Left ventricle myocardium inferior (tissue), 1 donor: ENCODE results near the gene SPTBN1. TPM values are rescaled to one million over a fixed set of nuclear protein-coding genes. Genes with fewer than 3 reads are reported as not detected.
A peak's percentile ranks its signal among the peaks of the same experiment; 100 is the strongest.

Experiments
- DNase-seq: peaks from one replicate; pipeline ENCODE4 v3.0.0-alpha.2; 2020
- H3K27ac ChIP-seq: fragments of 200-600 bp; replicated peaks from 2 replicates; pipeline ENCODE4 v1.8.0; 2021
- H3K27me3 ChIP-seq: fragments of 200-600 bp; 2 replicates; pipeline ENCODE4 v1.8.0; 2021; ENCODE audit warnings: low read depth
- H3K36me3 ChIP-seq: fragments of 200-600 bp; 2 replicates; pipeline ENCODE4 v1.8.0; 2021
- H3K4me1 ChIP-seq: fragments of 200-600 bp; 2 replicates; pipeline ENCODE4 v1.8.0; 2021
- H3K4me3 ChIP-seq: fragments of 200-600 bp; 2 replicates; pipeline ENCODE4 v1.8.0; 2021; ENCODE audit warnings: mild to moderate bottlenecking, moderate library complexity
- H3K9me3 ChIP-seq: fragments of 200-600 bp; replicated peaks from 2 replicates; pipeline ENCODE4 v1.8.0; 2021
- CTCF ChIP-seq: fragments of 200-600 bp; IDR thresholded peaks from 2 replicates; pipeline ENCODE4 v1.8.0; 2021; ENCODE audit warnings: antibody characterized with exemption, mild to moderate bottlenecking, borderline replicate concordance
- intact Hi-C: fragments of 100-400 bp; cut with micrococcal nuclease; formaldehyde crosslinking; loops from one replicate; pipeline ENCODE4 v1.11.0; 2022
- total RNA-seq: library from RNA; stranded (reverse); fragmentation: NEBNext Ultra II Directional; extraction: Animal tissue kit (Norgen Biotek cat#: 25700); gene quantifications from one replicate; pipeline ENCODE4 v1.2.1, GENCODE V29; 2021
- donor health status: DM: no; HTN: yes; CAD: no; lungs with severe emphysema.

SPTBN1 gene
- total RNA-seq, 1 donor from 2014 or later, result 484 TPM

- DNase-seq, result no peak
- H3K4me3 ChIP-seq, result no peak overlapping the region
- peak overlapping the region; percentile 54 for H3K27ac ChIP-seq
- H3K27me3 ChIP-seq, result no peaks in the 10 kb centered on the region
- intact Hi-C loops, result no loop called here
- H3K9me3 ChIP-seq, result no peaks in the 10 kb centered on the region
- H3K4me1 ChIP-seq, result peaks cover 69% of the 10 kb centered on the region
- peaks cover 100% of the 10 kb centered on the region for H3K36me3 ChIP-seq
- TF ChIP-seq CTCF, result no peak
Observed at GRCh38 chr2:54656863-54657262, 200.7 kb downstream of the SPTBN1 start.

- Histone ChIP-seq H3K9me3 (no peaks in the 10 kb centered on the region), H3K4me1 (peaks cover 66% of the 10 kb centered on the region), H3K36me3 (peaks cover 100% of the 10 kb centered on the region), H3K4me3 (no peak overlapping the region), H3K27ac (peak overlapping the region; percentile 54), H3K27me3 (no peaks in the 10 kb centered on the region)
- peak; percentile 68 for TF ChIP-seq CTCF
- DNase-seq, result peak; percentile 59
- intact Hi-C loops, result no loop called here
Observed at GRCh38 chr2:54657664-54658083, 201.5 kb downstream of the SPTBN1 start.

- DNase-seq, result no peak
- Histone ChIP-seq H3K36me3 (peaks cover 100% of the 10 kb centered on the region), H3K27ac (peak overlapping the region; percentile 54), H3K4me3 (no peak overlapping the region), H3K27me3 (no peaks in the 10 kb centered on the region), H3K4me1 (peaks cover 67% of the 10 kb centered on the region), H3K9me3 (no peaks in the 10 kb centered on the region)
- intact Hi-C loops, result no loop called here
- TF ChIP-seq CTCF, result no peak
Observed at GRCh38 chr2:54658564-54659071, 202.5 kb downstream of the SPTBN1 start.

- Histone ChIP-seq H3K27ac (peak overlapping the region; percentile 54), H3K27me3 (no peaks in the 10 kb centered on the region), H3K9me3 (no peaks in the 10 kb centered on the region), H3K4me3 (no peak overlapping the region), H3K36me3 (peaks cover 100% of the 10 kb centered on the region), H3K4me1 (peaks cover 73% of the 10 kb centered on the region)
- no peak for TF ChIP-seq CTCF
- no peak for DNase-seq
- intact Hi-C loops, result no loop called here
Observed at GRCh38 chr2:54659527-54659926, 203.4 kb downstream of the SPTBN1 start.

GRCh38 chr2:54660752-54661151 is 204.6 kb downstream of the SPTBN1 start:
- H3K36me3 ChIP-seq, result peaks cover 100% of the 10 kb centered on the region
- peaks cover 76% of the 10 kb centered on the region for H3K4me1 ChIP-seq

More at GRCh38 chr2:54660752-54661151, 204.6 kb downstream of the SPTBN1 start:
- Histone ChIP-seq H3K4me3 (no peak overlapping the region), H3K27me3 (no peaks in the 10 kb centered on the region), H3K27ac (peak overlapping the region; percentile 54), H3K9me3 (no peaks in the 10 kb centered on the region)
- peak; percentile 45 for TF ChIP-seq CTCF
- DNase-seq, result no peak
- intact Hi-C loops, result no loop called here
